Measurements from ENCODE around the gene NDUFA8.
"Not testable (repeated sequence)": the region's sequence is repeated elsewhere in the genome, so short reads cannot be mapped to it uniquely, and the experiment has no call there.

Gene NDUFA8

GRCh38 chr9:122121391-122121790, 38.2 kb downstream of the NDUFA8 start:
- no peak for DNase-seq (ENCODE audit: low read depth in 2 of 2)

GRCh38 chr9:122120316-122121071, 39.1 kb downstream of the NDUFA8 start:
- DNase-seq (ENCODE audit: low read depth in 2 of 2): no peak

- no peak for DNase-seq (ENCODE audit: low read depth in 2 of 2)
Measured at GRCh38 chr9:122119721-122120120, 39.9 kb downstream of the NDUFA8 start.

GRCh38 chr9:122119166-122119521, 40.4 kb downstream of the NDUFA8 start:
- DNase-seq (ENCODE audit: low read depth in 2 of 2): no peak

GRCh38 chr9:122118343-122119165, 41.0 kb downstream of the NDUFA8 start:
- DNase-seq (ENCODE audit: low read depth in 2 of 2): no peak

- DNase-seq (ENCODE audit: low read depth in 2 of 2): not testable (repeated sequence)
Measured at GRCh38 chr9:122117241-122117640, 42.3 kb downstream of the NDUFA8 start.

GRCh38 chr9:122116448-122117173, 43.0 kb downstream of the NDUFA8 start:
- no peak for DNase-seq (ENCODE audit: low read depth in 2 of 2)

GRCh38 chr9:122116040-122116439, 43.5 kb downstream of the NDUFA8 start:
- DNase-seq (ENCODE audit: low read depth in 2 of 2): no peak

- DNase-seq (ENCODE audit: low read depth in 2 of 2): no peak
Measured at GRCh38 chr9:122115176-122116035, 44.2 kb downstream of the NDUFA8 start.

GRCh38 chr9:122113574-122113973, 46.0 kb downstream of the NDUFA8 start:
- DNase-seq (ENCODE audit: low read depth in 2 of 2): no peak

- DNase-seq (ENCODE audit: low read depth in 2 of 2): no peak
Measured at GRCh38 chr9:122112238-122112637, 47.3 kb downstream of the NDUFA8 start.

- no peak for DNase-seq (ENCODE audit: low read depth in 2 of 2)
Measured at GRCh38 chr9:122111413-122112085, 48.0 kb downstream of the NDUFA8 start.

GRCh38 chr9:122110100-122110833, 49.3 kb downstream of the NDUFA8 start:
- DNase-seq (ENCODE audit: low read depth in 2 of 2): no peak

GRCh38 chr9:122109035-122109813, 50.4 kb downstream of the NDUFA8 start:
- no peak for DNase-seq (ENCODE audit: low read depth in 2 of 2)

- DNase-seq (ENCODE audit: low read depth in 2 of 2): no peak
Measured at GRCh38 chr9:122107291-122107805, 52.2 kb downstream of the NDUFA8 start.

- DNase-seq (ENCODE audit: low read depth in 2 of 2): no peak
Measured at GRCh38 chr9:122106576-122106975, 53.0 kb downstream of the NDUFA8 start.

GRCh38 chr9:122103985-122104384, 55.6 kb downstream of the NDUFA8 start:
- no peak for DNase-seq (ENCODE audit: low read depth in 2 of 2)

- DNase-seq (ENCODE audit: low read depth in 2 of 2): no peak
Measured at GRCh38 chr9:122102156-122102555, 57.4 kb downstream of the NDUFA8 start.

- DNase-seq (ENCODE audit: low read depth in 2 of 2): no peak
Measured at GRCh38 chr9:122100756-122101155, 58.8 kb downstream of the NDUFA8 start.

Measured in activated CD4-positive, alpha-beta T cell treated with anti-CD3 and anti-CD28 coated beads for 24 hours (primary cell).